NCI-H524 treated with DMSO at 0.1 percent for 48 hours (cell line): Measurements from ENCODE around the gene SEC24D.
"Not testable (repeated sequence)": the region's sequence is repeated elsewhere in the genome, so short reads cannot be mapped to it uniquely, and the experiment has no call there.

Experiments
- DNase-seq: peaks from one replicate; lab custom pipeline; 2025; lab: John Stamatoyannopoulos, UW

The SEC24D gene

DNA sequence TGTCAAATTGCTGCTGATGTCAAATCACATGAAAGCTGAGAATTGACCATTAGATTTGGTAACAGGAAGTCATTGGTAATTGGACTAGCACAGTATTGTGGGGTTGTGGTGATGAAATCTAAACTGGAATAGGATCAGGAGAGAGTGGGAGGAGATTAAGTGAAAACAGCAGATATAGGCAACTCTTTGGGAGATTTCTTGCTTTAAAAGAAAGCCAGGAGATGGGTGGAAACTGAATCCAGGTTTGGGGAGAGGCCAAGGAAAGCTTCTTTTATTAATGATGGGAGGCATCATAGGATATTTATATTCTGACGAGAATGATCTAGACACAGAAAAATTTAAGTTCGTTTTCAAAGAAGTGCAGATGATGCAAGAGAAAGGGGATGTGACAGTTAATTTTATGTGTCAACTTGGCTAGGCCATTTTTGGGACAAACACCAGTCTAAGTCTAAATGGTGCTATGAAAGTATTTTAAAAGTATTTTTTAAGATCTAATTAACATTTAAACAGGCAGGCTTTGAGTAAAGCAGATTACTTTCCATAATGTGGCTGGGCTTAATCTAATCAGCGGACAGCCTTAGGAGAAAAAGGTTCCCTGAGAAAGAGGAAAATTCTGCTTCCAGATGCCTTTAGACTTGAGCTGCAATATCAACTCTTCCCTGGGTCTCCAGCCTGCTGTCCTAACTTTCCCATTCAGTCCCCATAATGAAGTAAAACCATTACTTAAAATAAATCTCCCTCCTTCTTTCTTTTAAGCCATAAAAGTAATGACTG lies 24.7 kb downstream of the SEC24D start:
- no peak for DNase-seq

GRCh38 chr4:118807659-118808058 lies 28.3 kb downstream of the SEC24D start:
- no peak for DNase-seq

- no peak for DNase-seq
Measured at GRCh38 chr4:118803253-118803652, 32.7 kb downstream of the SEC24D start.

- DNase-seq: no peak
Measured at GRCh38 chr4:118801895-118802575, 33.9 kb downstream of the SEC24D start.

GRCh38 chr4:118799231-118799942 lies 36.5 kb downstream of the SEC24D start:
- peak; percentile 20 for DNase-seq

GRCh38 chr4:118798658-118799057 lies 37.3 kb downstream of the SEC24D start:
- no peak for DNase-seq

- no peak for DNase-seq
Measured at GRCh38 chr4:118797558-118798142, 38.3 kb downstream of the SEC24D start.

DNA sequence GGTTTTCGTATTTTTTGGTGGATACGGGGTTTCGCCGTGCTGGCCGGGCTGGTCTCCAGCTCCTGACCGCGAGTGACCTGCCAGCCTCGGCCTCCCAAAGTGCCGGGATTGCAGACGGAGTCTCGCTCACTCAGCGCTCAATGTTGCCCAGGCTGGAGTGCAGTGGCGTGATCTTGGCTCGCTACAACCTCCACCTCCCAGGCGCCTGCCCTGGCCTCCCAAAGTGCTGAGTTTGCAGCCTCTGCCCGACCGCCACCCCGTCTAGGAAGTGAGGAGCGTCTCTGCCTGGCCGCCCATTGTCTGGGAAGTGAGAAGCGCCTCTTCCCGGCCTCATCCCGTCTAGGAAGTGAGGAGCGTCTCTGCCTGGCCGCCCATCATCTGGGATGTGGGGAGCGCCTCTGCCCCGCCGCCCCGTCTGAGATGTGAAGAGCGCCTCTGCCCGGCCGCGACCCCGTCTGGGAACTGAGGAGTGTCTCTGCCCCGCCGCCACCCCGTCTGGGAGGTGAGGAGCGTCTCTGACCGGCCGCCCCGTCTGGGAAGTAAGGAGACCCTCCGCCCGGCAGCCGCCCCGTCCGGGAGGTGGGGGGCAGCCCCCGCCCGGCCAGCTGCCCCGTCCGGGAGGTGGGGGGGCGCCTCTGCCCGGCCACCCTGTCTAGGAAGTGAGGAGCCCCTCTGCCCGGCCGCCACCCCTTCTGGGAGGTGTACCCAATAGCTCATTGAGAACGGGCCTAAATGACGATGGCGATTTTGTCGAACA lies 44.1 kb downstream of the SEC24D start:
- DNase-seq: not testable (repeated sequence)

- no peak for DNase-seq
Measured at GRCh38 chr4:118790544-118790943, 45.4 kb downstream of the SEC24D start.

- DNase-seq: no peak
Measured at GRCh38 chr4:118788911-118789310, 47.0 kb downstream of the SEC24D start.

- DNase-seq: no peak
Measured at GRCh38 chr4:118787844-118788380, 48.0 kb downstream of the SEC24D start.

GRCh38 chr4:118784776-118785175 lies 51.1 kb downstream of the SEC24D start:
- no peak for DNase-seq

GRCh38 chr4:118783887-118784286 lies 52.0 kb downstream of the SEC24D start:
- DNase-seq: no peak

GRCh38 chr4:118782886-118783285 lies 53.0 kb downstream of the SEC24D start:
- DNase-seq: not testable (repeated sequence)

DNA sequence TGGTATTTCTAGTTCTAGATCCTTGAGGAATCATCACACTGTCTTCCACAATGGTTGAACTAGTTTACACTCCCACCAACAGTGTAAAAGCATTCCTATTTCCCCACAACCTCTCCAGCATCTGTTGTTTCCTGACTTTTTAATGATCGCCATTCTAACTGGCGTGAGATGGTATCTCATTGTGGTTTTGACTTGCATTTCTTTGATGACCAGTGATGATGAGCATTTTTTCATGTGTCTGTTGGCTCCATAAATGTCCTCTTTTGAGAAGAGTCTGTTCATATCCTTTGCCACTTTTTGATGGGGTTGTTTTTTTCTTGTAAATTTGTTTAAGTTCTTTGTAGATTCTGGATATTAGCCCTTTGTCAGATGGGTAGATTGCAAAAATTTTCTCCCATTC lies 58.3 kb downstream of the SEC24D start:
- DNase-seq: not testable (repeated sequence)

GRCh38 chr4:118776955-118777640 lies 58.8 kb downstream of the SEC24D start:
- not testable (repeated sequence) for DNase-seq

DNA sequence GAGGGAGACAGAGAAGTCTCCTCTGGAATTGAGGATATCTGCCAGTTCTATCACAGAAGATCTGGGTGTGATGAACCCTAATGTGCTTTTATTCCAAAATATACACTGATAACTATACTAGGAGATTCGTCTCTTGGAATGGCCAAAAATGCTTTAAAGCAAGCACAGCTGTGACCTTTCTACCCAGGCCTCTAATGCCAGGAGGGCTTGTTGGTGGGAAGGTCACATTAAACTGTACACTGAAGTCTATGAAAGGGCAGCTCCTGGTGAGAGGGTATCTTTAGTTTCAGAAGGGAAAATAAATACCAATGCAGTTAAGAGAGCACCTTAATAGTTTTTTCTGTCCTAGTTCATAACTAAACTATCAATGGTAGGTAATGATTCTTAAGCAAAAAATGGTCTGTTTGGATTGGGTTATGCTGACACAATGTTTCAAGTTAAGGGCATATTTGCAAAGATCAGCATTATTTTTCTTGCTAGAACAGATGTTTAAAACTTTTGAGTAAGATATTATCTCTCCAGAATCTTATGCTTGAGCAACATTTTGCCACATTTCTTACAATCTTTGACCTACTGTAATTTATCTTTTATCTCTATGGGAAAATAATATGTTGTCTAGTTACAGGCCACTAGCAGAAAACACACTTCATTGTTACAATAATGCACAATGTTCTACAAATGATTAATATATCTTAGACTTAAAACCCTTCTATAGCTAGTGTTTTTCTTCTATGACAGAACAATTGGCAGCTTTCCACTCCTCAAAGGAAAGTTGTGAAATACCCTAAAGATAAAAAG lies 59.6 kb downstream of the SEC24D start:
- DNase-seq: no peak

GRCh38 chr4:118775405-118775804 lies 60.5 kb downstream of the SEC24D start:
- DNase-seq: no peak

DNA sequence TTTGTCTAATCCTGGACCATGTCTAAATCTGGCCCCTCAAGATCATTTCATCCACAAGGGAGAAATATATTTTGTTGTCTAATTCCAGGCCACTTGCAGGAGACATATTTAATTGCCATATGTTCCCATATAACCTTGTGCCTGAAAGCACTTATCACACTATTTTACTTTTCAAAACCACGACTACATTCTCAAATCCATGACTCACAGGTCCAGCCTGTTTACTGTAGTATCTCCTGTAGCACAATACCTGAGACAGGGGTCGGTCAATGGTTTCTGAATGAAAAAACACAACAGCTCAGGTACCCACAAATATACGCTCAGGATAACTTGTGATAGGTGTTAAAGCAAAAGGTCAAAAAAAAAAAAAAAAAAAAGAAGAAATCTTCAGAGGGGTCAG lies 60.9 kb downstream of the SEC24D start:
- DNase-seq: peak; percentile 53

DNA sequence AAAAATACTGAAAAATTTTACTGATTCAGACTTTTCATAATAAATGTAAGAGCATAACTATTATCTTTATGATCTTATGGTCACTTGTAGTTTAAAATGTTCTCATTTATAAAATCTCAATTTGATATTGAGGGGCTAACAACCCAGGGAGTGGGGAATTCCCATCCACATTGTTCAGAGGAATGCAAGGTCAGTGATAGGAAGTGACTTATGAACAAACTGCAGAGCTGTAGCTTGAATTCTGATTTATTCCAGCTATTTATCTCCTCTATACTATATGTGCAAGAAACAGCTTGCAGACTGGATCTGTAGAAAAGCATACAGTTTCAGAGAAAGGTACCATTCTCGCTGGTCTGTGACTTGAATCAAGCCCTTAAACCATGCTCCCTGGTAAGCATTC lies 61.6 kb downstream of the SEC24D start:
- no peak for DNase-seq
